HG03196 (cell line): Measurements from ENCODE around the gene GBP2.

Experiments
- ATAC-seq: cut with Tn5 transposase; IDR thresholded peaks from one replicate; pipeline ENCODE4 v1.9.1; 2021; ENCODE audit not compliant: unreplicated experiment

The GBP2 gene

GRCh38 chr1:89065079-89065868 lies 60.6 kb downstream of the GBP2 start, which contains the start of gene GBP1:
GBP1 (minus strand) TSS chr1:89065208; CDS start chr1:89063234, 1,974 bp downstream.
- ATAC-seq = peak; percentile 57

GRCh38 chr1:89064632-89065031 lies 61.3 kb downstream of the GBP2 start:
- peak; percentile 52 for ATAC-seq

- no peak for ATAC-seq
These were observed 62.8 kb downstream of the GBP2 start for GRCh38 chr1:89063094-89063493.

- ATAC-seq = no peak
These were observed 65.8 kb downstream of the GBP2 start for GRCh38 chr1:89060091-89060490.
